Keratinocyte (primary cell): ENCODE data around the gene DLK2.

Source experiments
- EZH2 ChIP-seq: IDR thresholded peaks from one replicate; pipeline ENCODE4 v1.6.1; 2012; ENCODE audit warnings: inconsistent platforms, mild to moderate bottlenecking, low read length, moderate library complexity
- TF ChIP-seq, protein P1 (sequence below), 3 experiments: IDR thresholded peaks in 1 of 3; conservative IDR thresholded peaks in 1 of 3; optimal IDR thresholded peaks in 1 of 3; 2 replicates in 2 of 3; 3 replicates in 1 of 3; pipeline versions ENCODE3 to v1.5.1; 2011; ENCODE audit warnings: low read length in 3 of 3, mild to moderate bottlenecking in 3 of 3, moderate library complexity in 2 of 3, control low read depth in 1 of 3, inconsistent platforms in 1 of 3; ENCODE audit not compliant: insufficient read depth in 2 of 3; ENCODE audit errors: extremely low read depth in 1 of 3

- TF ChIP-seq, protein P1, sequence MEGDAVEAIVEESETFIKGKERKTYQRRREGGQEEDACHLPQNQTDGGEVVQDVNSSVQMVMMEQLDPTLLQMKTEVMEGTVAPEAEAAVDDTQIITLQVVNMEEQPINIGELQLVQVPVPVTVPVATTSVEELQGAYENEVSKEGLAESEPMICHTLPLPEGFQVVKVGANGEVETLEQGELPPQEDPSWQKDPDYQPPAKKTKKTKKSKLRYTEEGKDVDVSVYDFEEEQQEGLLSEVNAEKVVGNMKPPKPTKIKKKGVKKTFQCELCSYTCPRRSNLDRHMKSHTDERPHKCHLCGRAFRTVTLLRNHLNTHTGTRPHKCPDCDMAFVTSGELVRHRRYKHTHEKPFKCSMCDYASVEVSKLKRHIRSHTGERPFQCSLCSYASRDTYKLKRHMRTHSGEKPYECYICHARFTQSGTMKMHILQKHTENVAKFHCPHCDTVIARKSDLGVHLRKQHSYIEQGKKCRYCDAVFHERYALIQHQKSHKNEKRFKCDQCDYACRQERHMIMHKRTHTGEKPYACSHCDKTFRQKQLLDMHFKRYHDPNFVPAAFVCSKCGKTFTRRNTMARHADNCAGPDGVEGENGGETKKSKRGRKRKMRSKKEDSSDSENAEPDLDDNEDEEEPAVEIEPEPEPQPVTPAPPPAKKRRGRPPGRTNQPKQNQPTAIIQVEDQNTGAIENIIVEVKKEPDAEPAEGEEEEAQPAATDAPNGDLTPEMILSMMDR (optimal IDR thresholded peaks at IDR 0.05 in 1 of 3, IDR thresholded peaks at IDR 0.05 in 1 of 3, conservative IDR thresholded peaks at IDR 0.05 in 1 of 3; ENCODE audit: extremely low read depth in 1 of 3, insufficient read depth in 2 of 3, low read length in 3 of 3), result no peak
- no peak for TF ChIP-seq EZH2
These were observed 14.6 kb upstream of the DLK2 start for GRCh38 chr6:43469947-43470346.
